Measurements from ENCODE around the gene PUM1.

The PUM1 gene

DNA sequence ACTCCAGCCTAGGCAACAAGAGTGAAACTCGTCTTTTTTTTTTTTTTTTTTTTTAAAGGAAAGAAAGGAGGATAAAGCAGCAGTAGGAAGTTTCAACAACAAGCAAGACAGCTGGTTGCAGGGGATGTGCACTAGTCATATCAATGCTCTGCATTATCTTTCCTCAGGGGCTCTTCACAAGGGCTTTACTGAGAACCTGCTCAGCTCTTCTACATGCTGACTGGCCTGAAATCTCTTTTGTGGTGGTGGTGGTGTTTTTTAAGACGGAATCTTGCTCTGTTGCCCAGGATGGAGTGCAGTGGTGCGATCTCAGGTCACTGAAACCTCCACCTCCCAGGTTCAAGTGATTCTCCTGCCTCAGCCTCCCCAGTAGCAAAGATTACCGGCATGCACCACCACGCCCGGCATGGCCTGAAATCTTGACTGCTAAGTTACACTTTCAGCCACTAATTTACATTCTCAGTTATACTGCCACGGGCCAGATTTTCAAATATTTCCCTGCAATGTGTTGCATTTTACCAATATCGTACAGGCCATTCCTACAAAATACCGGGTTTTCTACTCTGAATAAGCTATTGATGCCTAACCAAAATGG is 68.0 kb downstream of the PUM1 start:
- TF ChIP-seq, protein P1, sequence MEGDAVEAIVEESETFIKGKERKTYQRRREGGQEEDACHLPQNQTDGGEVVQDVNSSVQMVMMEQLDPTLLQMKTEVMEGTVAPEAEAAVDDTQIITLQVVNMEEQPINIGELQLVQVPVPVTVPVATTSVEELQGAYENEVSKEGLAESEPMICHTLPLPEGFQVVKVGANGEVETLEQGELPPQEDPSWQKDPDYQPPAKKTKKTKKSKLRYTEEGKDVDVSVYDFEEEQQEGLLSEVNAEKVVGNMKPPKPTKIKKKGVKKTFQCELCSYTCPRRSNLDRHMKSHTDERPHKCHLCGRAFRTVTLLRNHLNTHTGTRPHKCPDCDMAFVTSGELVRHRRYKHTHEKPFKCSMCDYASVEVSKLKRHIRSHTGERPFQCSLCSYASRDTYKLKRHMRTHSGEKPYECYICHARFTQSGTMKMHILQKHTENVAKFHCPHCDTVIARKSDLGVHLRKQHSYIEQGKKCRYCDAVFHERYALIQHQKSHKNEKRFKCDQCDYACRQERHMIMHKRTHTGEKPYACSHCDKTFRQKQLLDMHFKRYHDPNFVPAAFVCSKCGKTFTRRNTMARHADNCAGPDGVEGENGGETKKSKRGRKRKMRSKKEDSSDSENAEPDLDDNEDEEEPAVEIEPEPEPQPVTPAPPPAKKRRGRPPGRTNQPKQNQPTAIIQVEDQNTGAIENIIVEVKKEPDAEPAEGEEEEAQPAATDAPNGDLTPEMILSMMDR (IDR thresholded peaks at IDR 0.05; ENCODE audit: low read depth, low read length, missing control alignments) = no peak
- H3K4me3 ChIP-seq (replicated peaks; ENCODE audit: low read depth, low read length) = no peak overlapping the region
- no peak for DNase-seq (ENCODE audit: extremely low read depth, low read depth)

DNA sequence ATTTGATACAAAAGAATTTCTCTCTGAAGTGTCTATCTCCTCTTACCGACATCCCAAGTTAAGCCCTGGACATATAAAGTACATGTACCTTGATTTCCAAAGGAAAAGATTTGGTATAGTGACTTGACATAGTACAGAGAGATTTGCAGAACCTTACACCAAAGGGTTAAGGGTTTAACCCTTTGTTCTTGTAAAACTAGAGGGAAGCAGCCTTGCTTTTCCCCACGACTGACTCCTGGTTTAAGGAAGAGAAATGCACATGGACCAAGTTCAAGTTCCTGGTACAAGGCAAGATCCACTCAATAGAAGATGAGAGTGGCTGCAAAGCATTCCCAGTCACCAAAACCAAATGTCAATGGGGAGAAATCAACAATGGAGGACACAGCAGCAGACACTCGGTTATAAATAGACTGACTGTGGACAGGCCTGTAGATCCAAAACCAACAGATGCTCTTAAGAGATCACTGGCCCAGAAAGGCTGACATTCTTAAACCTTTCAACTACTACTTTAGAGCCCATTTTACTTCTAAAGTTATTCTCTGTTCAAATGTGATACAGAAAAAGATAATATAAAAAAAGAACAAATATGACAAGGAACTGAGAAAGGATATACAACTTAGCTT is 69.4 kb downstream of the PUM1 start:
- no peak overlapping the region for H3K4me3 ChIP-seq (replicated peaks; ENCODE audit: low read depth, low read length)
- TF ChIP-seq, protein P1 (IDR thresholded peaks at IDR 0.05; ENCODE audit: low read depth, low read length, missing control alignments) = no peak
- DNase-seq (ENCODE audit: extremely low read depth, low read depth) = no peak

DNA sequence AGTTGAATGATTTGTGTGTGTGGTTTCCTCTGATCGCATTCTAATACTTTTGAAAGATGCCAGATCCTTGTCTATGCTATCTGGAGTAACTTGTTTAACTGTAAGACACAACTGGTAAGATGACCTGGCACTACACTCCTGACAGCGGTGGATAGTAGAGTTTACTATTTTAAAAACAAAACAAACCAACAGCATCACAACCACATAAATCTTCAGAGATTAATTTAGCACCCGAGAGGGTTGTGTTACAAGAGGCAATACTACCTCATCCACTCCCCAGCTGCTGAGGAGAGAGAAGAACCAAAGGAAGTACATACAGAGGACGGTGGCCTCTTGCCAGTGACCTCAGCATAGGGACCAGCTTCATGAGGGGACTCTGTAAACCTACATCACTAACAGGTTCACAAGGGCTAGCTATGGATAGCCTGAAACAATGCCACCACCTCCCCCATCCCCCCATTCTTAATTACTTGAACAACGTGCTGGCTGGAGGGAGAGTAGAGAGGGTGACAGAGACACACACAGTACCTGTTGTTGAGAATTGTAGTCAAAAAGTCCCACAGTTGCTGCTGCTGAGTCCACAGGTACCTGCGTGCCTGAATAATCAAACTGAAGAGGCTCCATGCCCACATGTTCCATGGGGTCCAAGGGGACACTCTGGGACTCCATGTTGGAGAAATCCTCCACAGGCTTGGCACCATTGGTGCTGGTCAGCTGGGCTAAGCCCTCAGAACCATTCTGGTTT is 73.5 kb downstream of the PUM1 start:
- TF ChIP-seq, protein P1 (IDR thresholded peaks at IDR 0.05; ENCODE audit: low read depth, low read length, missing control alignments) = no peak

DNA sequence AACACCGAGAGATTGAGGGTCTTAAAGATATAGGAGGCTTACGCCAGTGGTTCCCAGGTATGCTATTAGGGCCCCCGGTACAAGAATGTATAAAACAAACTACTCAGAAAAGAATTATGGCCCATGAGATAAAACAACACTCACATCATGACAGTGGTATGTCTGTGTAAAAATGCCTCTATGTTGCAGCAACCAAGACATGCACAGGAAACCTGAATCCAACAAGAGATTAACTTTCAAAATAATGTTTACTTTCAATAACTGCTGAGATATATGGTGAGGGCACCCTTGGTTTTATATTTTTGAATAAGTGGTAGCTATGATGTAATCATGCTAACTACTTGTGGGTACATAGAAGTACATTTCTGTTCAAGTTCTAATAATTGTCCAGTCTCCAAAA is 74.9 kb downstream of the PUM1 start:
- no peak overlapping the region for H3K4me3 ChIP-seq (replicated peaks; ENCODE audit: low read depth, low read length)
- TF ChIP-seq, protein P1 (IDR thresholded peaks at IDR 0.05; ENCODE audit: low read depth, low read length, missing control alignments) = no peak
- DNase-seq (ENCODE audit: extremely low read depth, low read depth) = no peak

More for the DNA sequence above, 73.5 kb downstream of the PUM1 start:
- no peak overlapping the region for H3K4me3 ChIP-seq (replicated peaks; ENCODE audit: low read depth, low read length)
- no peak for DNase-seq (ENCODE audit: extremely low read depth, low read depth)

DNA sequence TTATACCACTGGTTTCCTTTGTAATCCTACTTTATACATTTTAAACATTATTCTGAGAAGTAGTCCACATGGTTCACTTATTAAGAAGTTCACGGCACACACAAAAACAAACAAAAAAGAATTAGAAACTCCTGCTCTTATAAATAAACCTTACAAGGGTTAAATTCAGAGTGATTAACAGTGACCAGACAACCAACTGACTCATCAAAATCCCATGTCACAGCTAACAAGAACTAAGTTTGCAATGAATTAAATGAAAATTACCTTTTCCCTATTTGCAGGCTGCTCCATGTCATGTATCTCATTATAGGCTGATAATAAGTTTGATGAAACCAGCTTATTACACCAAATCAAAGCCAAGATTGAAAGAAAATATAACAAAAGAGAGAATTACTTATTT is 77.5 kb downstream of the PUM1 start:
- no peak overlapping the region for H3K4me3 ChIP-seq (replicated peaks; ENCODE audit: low read depth, low read length)
- TF ChIP-seq, protein P1 (IDR thresholded peaks at IDR 0.05; ENCODE audit: low read depth, low read length, missing control alignments) = no peak
- DNase-seq (ENCODE audit: extremely low read depth, low read depth) = no peak

DNA sequence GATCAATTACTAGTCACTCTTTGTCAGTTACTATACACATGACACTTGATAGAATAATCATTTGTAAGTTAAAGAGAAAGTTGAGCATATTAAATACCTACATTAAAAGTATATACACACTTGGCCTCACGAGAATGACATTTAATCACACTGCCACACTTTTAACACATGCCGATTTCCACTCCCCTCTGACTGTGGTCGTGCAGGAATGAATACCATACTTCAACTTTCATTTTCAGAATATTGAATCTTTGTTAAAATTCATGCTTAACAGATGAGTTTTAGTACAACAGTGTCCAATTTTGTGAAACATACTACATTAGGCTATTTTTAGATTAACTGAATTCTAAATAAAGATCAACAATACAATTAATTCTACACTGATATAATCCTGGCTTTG is 78.8 kb downstream of the PUM1 start:
- TF ChIP-seq, protein P1 (IDR thresholded peaks at IDR 0.05; ENCODE audit: low read depth, low read length, missing control alignments) = no peak
- DNase-seq (ENCODE audit: extremely low read depth, low read depth) = no peak
- no peak overlapping the region for H3K4me3 ChIP-seq (replicated peaks; ENCODE audit: low read depth, low read length)

All from HFF-Myc (cell line).